HG03520 (cell line): Measurements from ENCODE around the gene TUG1.

Experiments
- ATAC-seq: cut with Tn5 transposase; IDR thresholded peaks from one replicate; pipeline ENCODE4 v1.9.1; 2021; ENCODE audit warnings: mild to moderate bottlenecking, moderate library complexity; ENCODE audit not compliant: unreplicated experiment

Gene TUG1

GRCh38 chr22:30947173-30947815 is 21.8 kb upstream of the TUG1 start:
- ATAC-seq: no peak

GRCh38 chr22:30947816-30948454 is 21.1 kb upstream of the TUG1 start:
- no peak for ATAC-seq

GRCh38 chr22:30948930-30949342 is 20.1 kb upstream of the TUG1 start:
- no peak for ATAC-seq

DNA sequence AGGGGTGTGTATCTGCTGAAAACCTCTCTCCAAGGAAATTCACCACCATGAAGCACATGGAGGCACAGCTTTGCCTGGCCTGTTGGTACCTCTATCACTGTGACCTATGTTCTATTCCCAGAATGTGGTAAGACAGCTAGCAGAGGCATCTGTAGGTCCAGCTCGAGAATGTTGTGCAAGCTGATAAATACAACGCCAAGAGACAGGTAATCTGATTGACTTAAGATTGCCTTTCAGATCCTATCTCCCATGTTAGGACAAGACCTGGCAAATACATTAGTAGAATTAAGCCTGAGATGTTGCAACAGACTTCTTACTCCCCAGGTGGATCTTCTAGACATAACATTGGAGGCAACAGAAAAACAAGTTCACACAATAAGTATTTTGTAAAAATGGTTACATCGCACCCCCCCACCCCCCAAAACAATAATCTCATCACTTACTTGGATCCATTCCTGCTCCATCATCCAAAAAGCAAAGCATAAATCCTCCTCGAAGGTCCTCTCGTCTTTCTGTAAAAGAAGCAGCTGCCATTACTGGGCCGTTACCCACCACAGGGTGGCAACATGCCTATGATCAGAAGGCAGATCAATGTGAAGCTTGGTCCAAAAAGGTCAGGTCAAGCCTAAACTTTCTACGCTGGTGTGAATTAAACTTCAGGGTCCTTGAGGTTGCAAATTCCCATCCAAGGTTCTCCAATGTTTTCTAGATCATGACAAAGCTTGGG is 19.0 kb upstream of the TUG1 start:
- ATAC-seq: no peak

DNA sequence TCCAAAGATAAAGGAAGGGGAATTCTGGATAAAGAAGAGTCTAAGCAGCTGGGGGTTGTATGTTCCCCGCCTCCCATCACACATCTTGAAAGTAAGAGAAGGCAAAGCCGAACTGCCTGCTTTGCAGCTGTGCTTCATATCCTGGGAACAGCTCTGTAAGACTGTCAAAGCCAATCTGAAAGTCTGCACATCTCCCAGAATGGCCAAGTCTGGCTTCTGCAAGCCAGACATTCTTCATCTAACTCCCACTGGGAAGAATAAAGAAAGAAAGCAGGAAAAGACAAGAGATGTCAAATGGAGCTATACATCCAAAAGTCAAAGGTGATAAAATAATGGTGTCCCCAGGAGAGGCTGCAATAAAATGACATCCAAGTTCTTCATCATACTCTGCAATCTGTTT is 15.9 kb upstream of the TUG1 start:
- no peak for ATAC-seq

GRCh38 chr22:30955153-30955552 is 13.9 kb upstream of the TUG1 start:
- ATAC-seq: no peak

- ATAC-seq: no peak
These were observed 4.2 kb upstream of the TUG1 start for GRCh38 chr22:30964858-30965257.

DNA sequence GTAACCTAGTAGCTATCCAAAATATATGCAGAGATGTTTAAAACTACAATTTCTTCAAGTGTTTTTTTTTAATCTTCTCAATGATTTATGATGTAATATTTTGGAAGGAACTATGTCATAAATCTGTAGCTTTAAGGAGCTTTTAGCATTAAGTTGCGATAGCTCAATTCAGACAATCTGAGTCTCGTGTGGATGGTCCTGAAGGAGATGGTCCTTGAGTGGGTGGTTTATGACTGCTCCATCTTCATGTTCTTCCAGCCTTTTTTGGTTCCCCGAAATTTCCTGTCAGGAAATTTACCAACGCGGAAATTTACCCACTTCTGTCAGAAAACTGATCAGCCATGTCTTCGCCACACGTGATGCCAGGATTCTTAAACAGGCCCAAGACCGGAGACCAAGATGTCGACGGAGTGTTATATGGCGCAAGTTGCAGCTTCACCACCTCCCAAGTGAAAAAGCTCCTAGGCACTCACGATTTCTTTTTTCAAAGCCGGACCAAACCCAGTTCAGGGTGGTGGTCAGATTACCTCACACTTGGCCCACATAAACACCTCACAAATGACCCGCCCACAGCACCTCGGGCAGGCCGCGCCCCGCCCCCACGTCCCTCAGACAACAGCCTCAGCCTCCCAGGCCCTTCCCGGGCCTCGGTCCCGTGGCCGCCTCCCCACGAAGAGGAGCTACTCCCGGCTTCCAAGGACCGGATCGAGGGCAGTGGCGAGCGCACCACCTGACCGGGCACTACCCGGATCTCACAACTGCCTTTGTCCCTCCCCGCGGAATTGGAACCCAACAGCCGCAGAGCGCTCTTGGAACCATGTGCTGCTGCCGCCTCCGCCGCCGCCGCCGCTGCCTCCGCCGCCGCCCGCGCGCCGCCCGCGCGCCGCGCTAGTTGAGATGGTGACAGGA is 796 bp upstream of the TUG1 start, which contains the start of gene MORC2:
TSS of gene MORC2 (minus strand) at position 760 of the 909 bp plus-strand sequence. CDS start 885 bp downstream, outside the sequence.
- peak; percentile 13 for ATAC-seq

DNA sequence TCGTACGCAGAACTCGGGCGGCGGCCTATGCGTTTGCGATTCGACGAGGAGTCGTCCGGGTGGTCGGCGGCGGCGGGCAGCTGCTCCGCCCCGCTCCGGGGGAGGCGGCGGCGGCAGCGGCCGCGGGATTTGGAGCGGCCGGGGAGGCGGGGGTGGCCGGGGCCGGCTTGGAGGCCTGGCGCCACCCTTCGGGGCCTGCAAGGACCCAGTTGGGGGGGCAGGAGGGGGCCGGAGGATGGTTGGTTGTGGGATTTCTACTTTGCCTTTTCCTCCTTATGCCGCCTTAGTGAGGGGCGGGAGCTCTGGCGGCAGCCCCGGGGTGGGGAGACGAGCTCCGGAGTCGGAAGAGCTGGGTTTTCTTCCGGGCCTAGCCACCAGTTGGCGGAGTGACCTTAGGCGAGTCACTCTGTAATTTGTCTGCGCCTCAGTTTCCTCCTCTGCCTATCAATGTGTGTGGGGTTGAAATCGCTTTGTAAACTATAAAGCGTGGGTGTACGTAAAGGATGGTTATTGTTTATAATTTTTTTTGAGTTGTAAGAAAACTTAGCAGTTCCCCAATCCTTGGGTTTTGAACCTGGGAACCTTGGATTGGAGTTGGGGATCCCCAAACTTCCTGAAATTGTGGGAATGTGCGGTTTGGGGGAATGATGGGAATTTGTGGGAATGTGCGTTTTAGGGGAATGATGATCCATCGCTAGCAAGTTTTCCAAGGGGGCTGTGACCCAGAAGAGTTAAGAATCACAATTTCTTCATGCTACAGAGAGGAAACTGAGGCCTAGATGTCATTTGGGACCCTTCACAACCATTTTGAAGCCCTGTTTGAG is 679 bp downstream of the TUG1 start:
- ATAC-seq: peak; percentile 35

DNA sequence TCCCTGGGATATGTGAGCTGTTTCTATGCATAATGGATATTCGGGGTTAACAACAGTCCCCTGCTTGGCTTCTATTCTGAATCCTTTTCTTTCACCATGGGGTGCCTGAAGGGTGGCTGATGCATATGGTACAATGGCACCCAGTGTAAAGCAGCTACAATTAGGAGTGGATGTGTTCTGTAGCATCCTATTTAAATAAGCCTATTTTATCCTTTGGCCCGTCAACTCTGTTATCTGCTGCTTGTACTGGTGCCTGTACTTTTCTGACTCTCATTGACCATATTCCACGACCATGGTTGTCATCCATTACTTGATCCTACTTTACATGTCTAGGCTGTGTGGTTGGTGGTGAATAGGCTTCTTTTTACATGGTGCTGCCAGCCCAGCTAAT is 1.3 kb downstream of the TUG1 start:
- no peak for ATAC-seq

DNA sequence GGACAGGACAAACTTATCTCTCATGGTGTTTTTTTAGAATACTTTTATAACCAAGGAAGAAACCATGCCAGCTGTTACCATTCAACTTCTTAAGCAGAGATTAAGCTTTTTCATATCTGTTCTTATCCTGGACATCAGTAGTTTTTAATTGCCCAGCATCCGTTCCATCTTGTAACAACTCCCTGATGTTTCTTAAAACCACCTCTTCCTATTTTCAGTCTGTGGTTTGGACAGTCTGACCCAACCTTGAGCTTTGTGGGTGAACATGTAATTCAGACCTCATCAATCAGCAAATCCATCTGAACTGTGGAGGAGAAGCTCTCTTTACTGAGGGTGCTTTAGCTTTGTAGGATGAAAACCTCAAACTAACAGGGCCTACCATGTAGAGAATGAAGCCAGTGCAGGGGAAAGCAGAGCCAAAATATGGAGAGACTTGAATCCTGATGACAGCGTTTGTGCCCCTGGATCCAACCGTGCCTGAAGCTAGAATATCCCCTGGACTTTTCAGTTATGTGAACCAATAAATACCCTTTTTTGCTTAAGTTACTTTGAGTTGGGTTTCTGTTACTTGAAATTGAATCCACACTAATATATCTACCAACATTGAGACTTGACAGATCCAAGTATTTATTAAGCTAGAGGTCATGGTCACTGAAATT is 9.4 kb downstream of the TUG1 start:
- no peak for ATAC-seq

- no peak for ATAC-seq
These were observed 10.9 kb downstream of the TUG1 start for GRCh38 chr22:30979932-30980331.

- no peak for ATAC-seq
These were observed 13.4 kb downstream of the TUG1 start for GRCh38 chr22:30982512-30982911.

DNA sequence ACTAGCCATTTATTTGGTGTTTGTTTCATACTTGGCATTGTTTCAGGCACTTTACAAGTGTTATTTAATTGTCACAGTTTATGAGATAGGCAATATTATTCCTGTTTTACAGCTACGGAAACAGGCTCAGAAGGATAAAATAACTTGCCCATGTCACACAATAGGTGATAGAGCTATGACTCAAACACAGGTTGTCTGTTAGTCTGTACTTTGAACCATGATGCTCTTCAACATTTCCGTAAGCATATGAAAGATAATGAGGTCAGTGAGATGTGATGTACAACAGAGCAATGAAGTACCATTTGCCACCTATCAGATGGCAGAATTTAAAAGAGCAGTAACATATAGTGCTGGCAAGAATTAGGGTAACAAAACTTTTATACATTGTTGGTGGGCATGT is 15.3 kb downstream of the TUG1 start:
- no peak for ATAC-seq

DNA sequence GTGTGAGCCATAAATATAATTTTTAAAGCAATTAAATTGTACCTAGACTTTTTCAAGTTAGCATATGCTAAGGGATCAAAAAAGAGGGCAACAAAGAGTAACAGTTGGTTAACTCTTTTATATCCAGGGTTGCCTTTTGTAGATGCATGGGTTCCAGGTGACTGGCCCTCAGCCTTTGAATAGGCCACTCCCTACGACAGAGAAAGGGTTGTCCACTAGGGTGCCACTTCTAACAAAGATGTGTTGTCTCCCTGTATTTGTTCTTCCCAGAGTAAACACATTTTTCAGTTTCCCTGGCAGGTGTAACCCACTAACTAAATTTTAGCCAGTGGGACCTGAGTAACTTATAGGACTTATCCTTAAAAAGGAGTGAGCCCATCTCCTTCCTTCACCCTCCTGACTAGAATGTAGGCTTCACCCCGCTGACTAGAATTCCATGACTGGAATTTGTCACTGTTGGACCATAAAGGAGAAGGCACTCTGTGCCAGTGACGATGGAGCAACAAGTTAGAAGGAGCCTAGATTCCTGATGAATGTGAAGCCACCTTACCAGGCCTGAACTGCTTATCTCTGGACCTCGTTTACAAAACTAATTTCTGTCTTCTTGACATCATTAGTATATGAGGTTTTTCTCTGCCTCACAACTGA is 16.6 kb downstream of the TUG1 start:
- ATAC-seq: no peak

DNA sequence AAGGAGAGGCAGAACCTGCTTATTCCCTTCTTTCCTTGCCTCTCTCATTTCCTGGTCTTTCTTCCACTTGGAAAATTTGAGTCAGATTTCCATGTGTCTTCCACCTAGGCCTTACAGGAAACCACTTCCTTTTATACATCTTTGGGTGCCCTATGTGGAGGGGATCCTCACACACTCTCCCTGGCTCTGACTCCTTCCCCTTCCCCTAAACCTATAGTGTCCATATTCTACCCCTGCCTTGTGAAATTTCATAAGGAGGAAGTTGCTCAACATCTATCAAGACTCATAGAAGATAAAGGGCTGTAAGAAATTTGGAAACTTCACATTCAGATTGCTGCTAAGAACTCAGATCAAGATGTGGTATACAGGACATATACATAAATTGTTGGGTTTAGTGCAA is 20.4 kb downstream of the TUG1 start:
- ATAC-seq: no peak

DNA sequence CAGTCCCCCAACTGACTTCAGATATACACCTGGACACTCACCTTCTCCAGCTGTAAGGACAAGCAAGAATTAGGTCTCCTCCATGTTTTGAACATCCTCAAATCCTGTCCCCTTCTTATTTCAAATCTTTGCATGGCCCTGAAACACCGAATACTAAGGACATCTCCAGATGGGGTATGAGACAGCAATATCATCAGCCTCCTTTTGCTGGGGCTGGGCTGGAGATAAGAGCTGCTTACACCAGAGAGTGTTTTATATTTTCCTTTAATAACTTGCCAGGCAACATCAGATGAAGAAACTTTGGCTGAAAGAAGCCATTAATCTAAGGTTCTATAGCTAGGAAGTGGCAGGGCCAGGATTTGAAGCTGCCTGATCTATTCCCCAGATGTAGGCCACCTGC is 21.6 kb downstream of the TUG1 start:
- no peak for ATAC-seq

GRCh38 chr22:30992565-30992964 is 23.5 kb downstream of the TUG1 start:
- no peak for ATAC-seq

DNA sequence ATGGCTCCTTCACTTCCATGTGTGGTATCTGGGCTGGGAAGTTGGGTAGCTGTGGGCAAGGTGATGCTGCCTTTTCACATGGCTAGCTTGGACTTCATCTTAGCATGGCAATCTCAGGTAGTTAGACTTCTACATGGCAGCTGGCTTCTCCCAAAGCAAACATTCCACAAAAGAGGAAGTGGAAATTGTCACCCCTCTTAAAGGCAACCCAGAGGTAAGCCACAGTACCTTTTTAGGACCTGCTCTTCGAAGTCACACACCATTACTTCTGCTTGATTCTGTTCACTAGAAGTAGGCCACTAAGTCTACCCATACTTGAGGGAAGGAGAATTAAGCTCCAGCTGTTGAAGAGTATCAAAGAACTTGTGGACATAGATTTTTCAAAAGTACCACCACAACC is 25.9 kb downstream of the TUG1 start:
- ATAC-seq: no peak
